GM12878 (cell line): ENCODE results near the gene RPL29. TPM values are rescaled to one million over a fixed set of nuclear protein-coding genes. Genes with fewer than 3 reads are reported as not detected.

Experiments used
- BACH1 ChIP-seq: fragments of 450-650 bp; IDR thresholded peaks from 2 replicates; pipeline ENCODE4 v1.6.1; 2017; ENCODE audit warnings: mild to moderate bottlenecking, borderline replicate concordance
- BHLHE40 ChIP-seq, 2 experiments: fragments of 450-650 bp in 1 of 2; IDR thresholded peaks; 2 replicates each; pipeline ENCODE4 v1.6.1; 2011 to 2017; ENCODE audit warnings: low read depth in 2 of 2, borderline replicate concordance in 1 of 2, improper control_type of control experiment in 1 of 2, low read length in 1 of 2, mild to moderate bottlenecking in 1 of 2
- CBX3 ChIP-seq: fragments of 200-600 bp; sonication (generic); IDR thresholded peaks from 2 replicates; pipeline ENCODE4 v1.6.1; 2016; ENCODE audit warnings: low read depth, borderline replicate concordance
- CREB1 ChIP-seq: IDR thresholded peaks from 2 replicates; pipeline ENCODE4 v1.6.1; 2012; ENCODE audit warnings: low read depth, mild to moderate bottlenecking, inconsistent platforms
- CREM ChIP-seq: IDR thresholded peaks from 2 replicates; pipeline ENCODE4 v1.6.1; 2014; ENCODE audit warnings: antibody characterized with exemption, low read depth
- E2F8 ChIP-seq: fragments of 450-650 bp; IDR thresholded peaks from 2 replicates; pipeline ENCODE4 v1.6.1; 2018; ENCODE audit warnings: mild to moderate bottlenecking, low read depth, moderate library complexity; ENCODE audit not compliant: partially characterized antibody
- E4F1 ChIP-seq: fragments of 450-650 bp; IDR thresholded peaks from 2 replicates; pipeline ENCODE4 v1.6.1; 2018; ENCODE audit warnings: borderline replicate concordance, mild to moderate bottlenecking; ENCODE audit not compliant: partially characterized antibody
- EGR1 ChIP-seq, 2 experiments: IDR thresholded peaks; 1 replicate in 1 of 2; 2 replicates in 1 of 2; pipeline ENCODE4 v1.6.1; 2011 to 2012; ENCODE audit warnings: low read depth in 2 of 2, low read length in 2 of 2, borderline replicate concordance in 1 of 2, mild to moderate bottlenecking in 1 of 2, moderate library complexity in 1 of 2
- ESRRA ChIP-seq: IDR thresholded peaks from 2 replicates; pipeline ENCODE4 v1.6.1; 2012; ENCODE audit warnings: mild to moderate bottlenecking, low read length, improper control_type of control experiment
- EZH2 ChIP-seq: IDR thresholded peaks from 2 replicates; pipeline ENCODE4 v1.6.1; 2012; ENCODE audit warnings: low read depth, mild to moderate bottlenecking, control low read depth, inconsistent platforms, low read length, borderline replicate concordance; ENCODE audit not compliant: control insufficient read depth
- IKZF1 ChIP-seq: fragments of 450-650 bp; conservative IDR thresholded peaks from 2 replicates; pipeline ENCODE4 v1.6.1; 2017; ENCODE audit warnings: antibody characterized with exemption, mild to moderate bottlenecking
- KAT2A ChIP-seq: conservative IDR thresholded peaks from 2 replicates; pipeline ENCODE4 v1.6.1; 2011; ENCODE audit warnings: low read depth, low read length; ENCODE audit not compliant: control insufficient read depth
- KLF5 ChIP-seq: fragments of 450-650 bp; IDR thresholded peaks from 2 replicates; pipeline ENCODE4 v1.6.1; 2014; ENCODE audit warnings: mild to moderate bottlenecking; ENCODE audit not compliant: partially characterized antibody
- MAX ChIP-seq: IDR thresholded peaks from 2 replicates; pipeline ENCODE4 v1.6.1; 2012; ENCODE audit warnings: low read depth, low read length, improper control_type of control experiment
- NRF1 ChIP-seq: conservative IDR thresholded peaks from 2 replicates; pipeline ENCODE4 v1.6.1; 2011; ENCODE audit warnings: mild to moderate bottlenecking, low read depth, low read length, improper control_type of control experiment
- POLR2A ChIP-seq: IDR thresholded peaks from 2 replicates; pipeline ENCODE4 v1.6.1; 2011; ENCODE audit warnings: low read depth, mild to moderate bottlenecking, low read length
- POLR2AphosphoS5 ChIP-seq: IDR thresholded peaks from 2 replicates; pipeline ENCODE4 v1.6.1; 2011; ENCODE audit warnings: mild to moderate bottlenecking, low read length, inconsistent platforms
- POU2F2 ChIP-seq: IDR thresholded peaks from 3 replicates; pipeline ENCODE4 v1.6.1; 2011; ENCODE audit warnings: low read depth, mild to moderate bottlenecking, low read length, borderline replicate concordance
- RAD21 ChIP-seq: IDR thresholded peaks from 2 replicates; pipeline ENCODE4 v1.6.1; 2011; ENCODE audit warnings: mild to moderate bottlenecking, low read depth, low read length, moderate library complexity; ENCODE audit not compliant: insufficient read depth
- RCOR1 ChIP-seq: conservative IDR thresholded peaks from 2 replicates; pipeline ENCODE4 v1.6.1; 2012; ENCODE audit warnings: low read depth, low read length, improper control_type of control experiment
- RFX5 ChIP-seq: IDR thresholded peaks from 2 replicates; pipeline ENCODE4 v1.6.1; 2011; ENCODE audit warnings: low read depth, low read length, improper control_type of control experiment
- SREBF1 ChIP-seq: IDR thresholded peaks from 2 replicates; pipeline ENCODE4 v1.6.1; 2012; ENCODE audit warnings: mild to moderate bottlenecking, low read length
- SREBF2 ChIP-seq: IDR thresholded peaks from 2 replicates; pipeline ENCODE4 v1.6.1; 2012; ENCODE audit warnings: mild to moderate bottlenecking, low read length
- TCF3 ChIP-seq: IDR thresholded peaks from 2 replicates; pipeline ENCODE4 v1.6.1; 2012; ENCODE audit warnings: low read depth, mild to moderate bottlenecking, low read length, borderline replicate concordance; ENCODE audit not compliant: insufficient read depth
- ZBED1 ChIP-seq: IDR thresholded peaks from 2 replicates; pipeline ENCODE4 v1.6.1; 2016; ENCODE audit warnings: borderline replicate concordance
- ZNF217 ChIP-seq: fragments of 450-650 bp; IDR thresholded peaks from 2 replicates; pipeline ENCODE4 v1.6.1; 2017; ENCODE audit warnings: antibody characterized with exemption, mild to moderate bottlenecking
- polyA plus RNA-seq, 11 experiments: library from polyadenylated mRNA; depleted of rRNA in 4 of 11; unstranded in 6 of 11; stranded (reverse) in 5 of 11; fragments of >200 nt; fragmentation: Nextera tagmentation in 4 of 11; fragmentation: Illumina TruSeq in 1 of 11; extraction: Ambion mirVana in 4 of 11; extraction: Trizol in 1 of 11; gene quantifications; 1 replicate in 1 of 11; 2 replicates in 10 of 11; pipeline versions ENCODE4 v1.2.1 to v1.2.3, GENCODE V29; 2011 to 2016; ENCODE audit warnings: inconsistent platforms in 2 of 11, missing spikeins in 2 of 11, low read depth in 1 of 11
- total RNA-seq, 4 experiments: library from RNA; depleted of rRNA in 3 of 4; stranded (reverse); fragments of >200 nt in 3 of 4; fragmentation: Illumina TruSeq in 1 of 4; extraction: Trizol in 1 of 4; gene quantifications; 2 replicates each; pipeline versions ENCODE4 v1.2.1 to v1.2.3, GENCODE V29; 2013 to 2021

RPL29 gene
- total and polyA plus RNA-seq, 10 of the 15 experiments (the other 5 are each of a cell fraction or from before 2014, with no cell fraction given) = 1,053 to 2,477 (median 1,657) TPM

- TF ChIP-seq POLR2AphosphoS5 (no peak), E4F1 (no peak), TCF3 (peak; percentile 79; the same call in 1 of the 2 replicates), EZH2 (no peak), EGR1 (IDR thresholded peaks at IDR 0.05; ENCODE audit: borderline replicate concordance in 1 of 2, low read depth in 2 of 2, low read length in 2 of 2) (no peak), SREBF1 (no peak), ZBED1 (no peak), E2F8 (no peak), CBX3 (no peak), MAX (no peak), ZNF217 (no peak), CREM (no peak), BHLHE40 (IDR thresholded peaks at IDR 0.05; ENCODE audit: borderline replicate concordance in 1 of 2, low read depth in 2 of 2, low read length in 1 of 2) (no peak), RAD21 (peak; percentile 97), RFX5 (no peak), BACH1 (no peak), SREBF2 (no peak), POU2F2 (peak; percentile 64; the same call in 1 of the 3 replicates), NRF1 (no peak), CREB1 (no peak), KLF5 (no peak), KAT2A (no peak), ESRRA (no peak), IKZF1 (no peak), POLR2A (no peak), RCOR1 (no peak)
These were observed 5.8 kb upstream of the RPL29 start (continued) for GRCh38 chr3:52001443-52001974.
